ENCODE measurements around the gene ANAPC16.

The ANAPC16 gene

DNA sequence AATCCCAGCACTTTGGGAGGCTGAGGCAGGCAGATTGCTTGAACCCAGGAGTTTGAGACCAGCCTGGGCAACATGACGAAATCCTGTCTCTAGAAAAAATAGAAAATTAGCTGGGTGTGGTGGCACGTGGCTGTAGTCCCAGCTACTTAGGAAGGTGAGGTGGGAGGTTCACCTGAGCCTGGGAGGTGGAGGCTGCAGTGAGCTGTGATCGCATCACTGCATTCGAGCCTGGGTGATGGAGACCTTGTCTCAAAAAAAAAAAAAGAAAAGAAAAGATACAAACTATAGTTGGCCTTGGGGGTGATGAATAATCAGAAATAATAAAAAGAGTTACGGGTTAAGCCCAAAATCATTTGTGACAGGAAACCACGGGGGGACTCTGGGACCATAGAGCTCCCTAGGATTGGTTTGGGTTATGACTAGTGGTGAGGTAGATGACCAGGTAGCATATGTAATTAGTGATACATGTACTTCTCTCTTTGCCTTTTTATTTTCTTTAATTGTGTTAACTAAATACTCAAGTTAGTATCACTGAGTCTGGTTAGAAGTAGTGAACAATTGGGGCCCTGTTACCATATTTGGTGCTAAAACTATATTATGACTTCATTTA lies 10.7 kb downstream of the ANAPC16 start:
- TF ChIP-seq, protein P1, sequence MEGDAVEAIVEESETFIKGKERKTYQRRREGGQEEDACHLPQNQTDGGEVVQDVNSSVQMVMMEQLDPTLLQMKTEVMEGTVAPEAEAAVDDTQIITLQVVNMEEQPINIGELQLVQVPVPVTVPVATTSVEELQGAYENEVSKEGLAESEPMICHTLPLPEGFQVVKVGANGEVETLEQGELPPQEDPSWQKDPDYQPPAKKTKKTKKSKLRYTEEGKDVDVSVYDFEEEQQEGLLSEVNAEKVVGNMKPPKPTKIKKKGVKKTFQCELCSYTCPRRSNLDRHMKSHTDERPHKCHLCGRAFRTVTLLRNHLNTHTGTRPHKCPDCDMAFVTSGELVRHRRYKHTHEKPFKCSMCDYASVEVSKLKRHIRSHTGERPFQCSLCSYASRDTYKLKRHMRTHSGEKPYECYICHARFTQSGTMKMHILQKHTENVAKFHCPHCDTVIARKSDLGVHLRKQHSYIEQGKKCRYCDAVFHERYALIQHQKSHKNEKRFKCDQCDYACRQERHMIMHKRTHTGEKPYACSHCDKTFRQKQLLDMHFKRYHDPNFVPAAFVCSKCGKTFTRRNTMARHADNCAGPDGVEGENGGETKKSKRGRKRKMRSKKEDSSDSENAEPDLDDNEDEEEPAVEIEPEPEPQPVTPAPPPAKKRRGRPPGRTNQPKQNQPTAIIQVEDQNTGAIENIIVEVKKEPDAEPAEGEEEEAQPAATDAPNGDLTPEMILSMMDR (IDR thresholded peaks at IDR 0.05; ENCODE audit: insufficient read depth, missing control alignments) = no peak
- no peak for FAIRE-seq
- DNase-seq (ENCODE audit: insufficient read length, low spot score) = no peak

DNA sequence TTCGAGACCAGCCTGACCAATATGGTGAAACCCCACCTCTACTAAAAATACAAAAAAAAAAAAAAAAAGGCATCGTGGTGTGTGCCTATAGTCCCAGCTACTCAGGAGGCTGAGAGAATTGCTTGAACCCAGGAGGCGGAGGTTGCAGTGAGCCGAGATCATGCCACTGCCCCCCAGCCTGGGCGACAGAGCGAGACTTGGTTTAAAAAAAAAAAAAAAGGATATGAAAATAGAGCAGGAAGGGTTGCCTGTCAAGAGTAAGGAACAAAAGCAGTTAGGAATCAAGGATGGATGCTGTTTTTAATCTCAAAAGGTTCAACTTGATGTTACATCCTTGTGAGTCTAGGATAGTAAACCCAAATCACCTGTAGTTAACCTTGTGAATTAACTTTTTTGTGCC lies 12.0 kb downstream of the ANAPC16 start:
- TF ChIP-seq, protein P1 (IDR thresholded peaks at IDR 0.05; ENCODE audit: insufficient read depth, missing control alignments) = no peak
- FAIRE-seq = no peak

DNA sequence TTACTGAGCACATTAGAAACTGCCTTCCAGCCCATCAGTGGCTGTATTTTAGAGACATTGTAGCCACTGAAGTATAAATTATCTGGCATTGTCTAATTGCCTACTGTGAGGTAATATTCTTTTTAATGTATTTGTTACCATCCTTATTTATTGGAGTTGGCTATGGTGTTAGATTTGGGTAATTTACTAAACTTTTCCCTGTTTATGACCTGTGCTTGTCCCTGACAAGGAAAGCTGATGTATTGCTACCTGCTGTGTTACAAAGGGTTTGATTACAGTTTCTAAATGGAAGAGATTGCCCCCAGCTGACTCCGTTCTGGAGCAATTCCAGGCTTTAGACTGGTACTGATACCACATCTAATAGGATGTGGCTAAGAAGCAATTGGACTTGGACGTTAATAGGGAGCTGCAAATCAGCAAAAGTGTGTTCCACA lies 12.5 kb downstream of the ANAPC16 start:
- TF ChIP-seq, protein P1 (IDR thresholded peaks at IDR 0.05; ENCODE audit: insufficient read depth, missing control alignments) = no peak
- FAIRE-seq (no peak), DNase-seq (ENCODE audit: insufficient read length, low spot score) (no peak)

More for the DNA sequence above, 12.0 kb downstream of the ANAPC16 start:
- DNase-seq (ENCODE audit: insufficient read length, low spot score) = no peak

DNA sequence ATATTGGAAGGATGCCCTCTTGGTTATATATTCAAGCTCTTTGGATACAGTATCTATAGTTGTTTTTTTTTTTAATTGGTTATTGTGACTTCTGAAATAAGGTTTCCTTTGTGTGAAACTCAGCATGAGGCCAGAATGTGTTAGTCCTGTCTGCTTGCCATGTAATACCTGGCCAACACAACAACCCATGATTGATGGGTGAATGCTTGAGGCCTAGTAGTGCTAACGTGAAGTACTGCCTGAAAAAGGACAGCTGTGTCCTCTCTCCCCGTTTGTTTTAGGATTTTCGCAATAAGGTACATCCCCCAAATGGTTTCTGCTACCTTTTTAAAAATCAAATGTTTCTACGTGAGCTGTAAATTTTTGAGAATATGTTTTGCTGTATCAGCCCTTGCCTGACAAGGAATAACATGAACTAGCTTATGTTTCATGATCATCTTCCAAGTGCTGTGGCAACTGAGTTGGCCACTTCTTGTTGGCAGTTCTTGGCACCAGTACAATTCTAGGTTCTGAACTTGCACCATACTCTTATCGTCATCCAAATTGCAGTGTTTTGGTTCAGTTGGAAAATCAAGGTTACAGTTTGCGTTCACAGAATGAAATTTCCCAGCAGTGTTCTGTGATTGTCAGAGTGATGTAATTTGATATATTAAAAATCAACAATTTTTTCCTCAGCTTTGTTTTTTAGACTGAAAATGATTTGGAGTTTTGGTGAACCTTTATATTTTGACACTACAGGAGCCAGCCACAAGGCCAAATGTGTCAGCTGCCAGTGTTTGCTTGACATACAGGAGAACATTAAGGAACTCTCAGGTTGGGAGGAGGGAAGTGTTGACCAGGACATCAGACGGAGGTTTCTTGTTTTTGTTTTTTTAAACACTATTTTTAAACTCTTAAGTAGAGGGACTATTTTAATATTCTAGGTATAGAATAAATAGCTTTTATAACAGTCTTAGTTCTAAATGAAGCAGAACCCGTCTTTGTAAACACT lies 13.7 kb downstream of the ANAPC16 start:
- no peak for FAIRE-seq
- TF ChIP-seq, protein P1 (IDR thresholded peaks at IDR 0.05; ENCODE audit: insufficient read depth, missing control alignments) = no peak
- no peak for DNase-seq (ENCODE audit: insufficient read length, low spot score)

DNA sequence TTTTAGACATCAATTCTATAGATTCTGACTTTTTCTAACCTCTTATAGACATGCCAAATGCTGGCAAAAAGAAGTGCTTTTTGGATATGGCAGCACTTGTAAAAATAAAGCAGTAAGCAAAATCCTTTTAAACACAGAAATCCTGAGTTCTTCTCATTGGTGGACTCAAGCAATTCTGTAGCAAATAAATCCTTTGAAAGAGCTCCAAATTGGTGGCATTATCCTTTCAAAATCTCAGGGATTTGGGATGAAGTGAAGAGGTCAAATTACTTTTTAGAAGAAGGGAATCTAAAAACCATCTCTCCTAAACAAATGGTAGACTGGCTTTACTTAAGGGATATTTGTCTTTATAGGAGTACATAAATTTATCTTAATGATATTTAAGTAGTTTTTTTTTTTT lies 17.8 kb downstream of the ANAPC16 start:
- FAIRE-seq (no peak), DNase-seq (ENCODE audit: insufficient read length, low spot score) (no peak)
- TF ChIP-seq, protein P1 (IDR thresholded peaks at IDR 0.05; ENCODE audit: insufficient read depth, missing control alignments) = no peak

DNA sequence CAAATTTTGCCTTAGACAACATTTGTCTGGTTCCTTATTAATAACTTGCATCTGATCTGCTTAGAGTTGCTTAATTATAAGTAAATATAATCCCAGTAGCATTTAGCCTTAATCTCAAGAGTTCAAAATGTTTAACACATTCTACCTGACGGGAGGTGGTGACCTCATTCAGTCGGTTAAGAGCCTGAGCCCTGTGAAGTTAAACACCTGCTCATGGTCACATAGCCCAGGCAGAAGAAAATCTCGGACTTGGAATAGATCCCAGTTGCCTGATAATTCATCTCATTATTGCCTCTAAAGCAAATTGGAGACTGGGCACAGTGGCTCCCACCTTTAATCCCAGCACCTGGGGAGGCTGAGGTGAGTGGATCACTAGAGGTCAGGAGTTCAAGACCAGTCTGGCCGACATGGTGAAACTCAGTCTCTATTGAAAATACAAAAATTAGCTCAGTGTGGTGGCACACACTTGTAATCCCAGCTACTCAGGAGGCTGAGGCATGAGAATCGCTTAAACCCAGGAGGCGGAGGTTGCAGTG lies 18.8 kb downstream of the ANAPC16 start:
- TF ChIP-seq, protein P1 (IDR thresholded peaks at IDR 0.05; ENCODE audit: insufficient read depth, missing control alignments) = no peak
- DNase-seq (ENCODE audit: insufficient read length, low spot score) (no peak), FAIRE-seq (no peak)
